Peyer's patch (tissue), 4 donors: ENCODE results near the gene CTU1.

ENCODE experiments used
- POLR2A ChIP-seq, 2 donors: fragments of 450-650 bp; IDR thresholded peaks; one replicate each; pipeline ENCODE4 v1.5.1; 2017; ENCODE audit warnings: antibody characterized with exemption in 2 of 2, mild to moderate bottlenecking in 2 of 2, moderate library complexity in 2 of 2
- TF ChIP-seq, protein P1 (sequence below), 6 experiments: fragments of 450-650 bp in 4 of 6; fragments of 200-600 bp in 2 of 6; sonication (generic) in 1 of 6; IDR thresholded peaks; one replicate each; pipeline ENCODE4 v1.5.1; 2017 to 2019; ENCODE audit warnings: antibody characterized with exemption in 6 of 6, mild to moderate bottlenecking in 3 of 6, moderate library complexity in 1 of 6

DNA sequence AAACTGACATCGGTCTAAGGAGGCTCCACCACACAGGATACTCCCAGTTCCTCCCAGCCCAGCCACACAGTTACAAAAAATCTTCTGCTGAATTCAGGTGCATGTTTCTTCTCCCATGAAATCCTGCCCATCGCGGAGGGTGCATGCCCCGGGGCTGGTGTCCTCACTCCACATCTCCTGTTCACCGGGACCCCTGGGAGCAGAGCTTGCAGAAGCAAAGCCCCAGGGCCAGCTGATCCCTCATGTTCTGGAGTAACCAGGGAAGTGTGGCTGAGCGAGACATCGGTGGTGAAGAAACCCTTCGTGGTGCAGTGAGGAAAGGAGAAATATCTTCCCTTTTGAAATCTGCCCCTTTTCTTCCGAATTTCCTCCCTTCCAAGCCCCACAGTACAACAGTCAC, 15.6 kb upstream of the CTU1 start:
- TF ChIP-seq, protein P1, sequence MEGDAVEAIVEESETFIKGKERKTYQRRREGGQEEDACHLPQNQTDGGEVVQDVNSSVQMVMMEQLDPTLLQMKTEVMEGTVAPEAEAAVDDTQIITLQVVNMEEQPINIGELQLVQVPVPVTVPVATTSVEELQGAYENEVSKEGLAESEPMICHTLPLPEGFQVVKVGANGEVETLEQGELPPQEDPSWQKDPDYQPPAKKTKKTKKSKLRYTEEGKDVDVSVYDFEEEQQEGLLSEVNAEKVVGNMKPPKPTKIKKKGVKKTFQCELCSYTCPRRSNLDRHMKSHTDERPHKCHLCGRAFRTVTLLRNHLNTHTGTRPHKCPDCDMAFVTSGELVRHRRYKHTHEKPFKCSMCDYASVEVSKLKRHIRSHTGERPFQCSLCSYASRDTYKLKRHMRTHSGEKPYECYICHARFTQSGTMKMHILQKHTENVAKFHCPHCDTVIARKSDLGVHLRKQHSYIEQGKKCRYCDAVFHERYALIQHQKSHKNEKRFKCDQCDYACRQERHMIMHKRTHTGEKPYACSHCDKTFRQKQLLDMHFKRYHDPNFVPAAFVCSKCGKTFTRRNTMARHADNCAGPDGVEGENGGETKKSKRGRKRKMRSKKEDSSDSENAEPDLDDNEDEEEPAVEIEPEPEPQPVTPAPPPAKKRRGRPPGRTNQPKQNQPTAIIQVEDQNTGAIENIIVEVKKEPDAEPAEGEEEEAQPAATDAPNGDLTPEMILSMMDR (IDR thresholded peaks at IDR 0.05) = no peak
- no peak for TF ChIP-seq POLR2A (IDR thresholded peaks at IDR 0.05)
